Liver (tissue), 3 donors: Measurements from ENCODE around the gene GPR107.

Source experiments
- CTCF ChIP-seq: fragments of 150-350 bp; IDR thresholded peaks from 2 replicates; pipeline ENCODE4 v1.5.1; 2017; ENCODE audit warnings: improper control_type of control experiment, low read depth, low read length; ENCODE audit not compliant: missing input control
- FOXA1 ChIP-seq: IDR thresholded peaks from 2 replicates; pipeline ENCODE4 v1.6.1; 2016; ENCODE audit warnings: antibody characterized with exemption
- FOXA2 ChIP-seq: IDR thresholded peaks from 2 replicates; pipeline ENCODE4 v1.6.1; 2016; ENCODE audit warnings: antibody characterized with exemption
- MAX ChIP-seq: IDR thresholded peaks from 2 replicates; pipeline ENCODE4 v1.6.1; 2016; ENCODE audit warnings: antibody characterized with exemption
- NR2F2 ChIP-seq: IDR thresholded peaks from 2 replicates; pipeline ENCODE4 v1.6.1; 2016; ENCODE audit warnings: antibody characterized with exemption
- REST ChIP-seq: IDR thresholded peaks from 2 replicates; pipeline ENCODE4 v1.6.1; 2016; ENCODE audit warnings: antibody characterized with exemption, mild to moderate bottlenecking
- SP1 ChIP-seq: IDR thresholded peaks from 2 replicates; pipeline ENCODE4 v1.6.1; 2018; ENCODE audit warnings: antibody characterized with exemption, mild to moderate bottlenecking
- YY1 ChIP-seq: IDR thresholded peaks from 2 replicates; pipeline ENCODE4 v1.6.1; 2016; ENCODE audit warnings: antibody characterized with exemption, mild to moderate bottlenecking
- donor health status: healthy.
- donor health status: healthy.

GRCh38 chr9:130028493-130029222, 25.0 kb upstream of the GPR107 start:
- TF ChIP-seq MAX = peak; percentile 52
- peak; percentile 16 for TF ChIP-seq FOXA1
- peak; percentile 93 for TF ChIP-seq SP1
- TF ChIP-seq CTCF = no peak
- peak; percentile 82 for TF ChIP-seq REST
- TF ChIP-seq NR2F2 = no peak
- peak; percentile 51 for TF ChIP-seq FOXA2
- TF ChIP-seq YY1 = peak; percentile 77
